GM21515 (cell line): ENCODE measurements around the gene PCP4.
"Not testable (repeated sequence)": the region's sequence is repeated elsewhere in the genome, so short reads cannot be mapped to it uniquely, and the experiment has no call there.

Experiments
- ATAC-seq: cut with Tn5 transposase; IDR thresholded peaks from one replicate; pipeline ENCODE4 v1.9.1; 2021; ENCODE audit not compliant: unreplicated experiment

Gene PCP4

DNA sequence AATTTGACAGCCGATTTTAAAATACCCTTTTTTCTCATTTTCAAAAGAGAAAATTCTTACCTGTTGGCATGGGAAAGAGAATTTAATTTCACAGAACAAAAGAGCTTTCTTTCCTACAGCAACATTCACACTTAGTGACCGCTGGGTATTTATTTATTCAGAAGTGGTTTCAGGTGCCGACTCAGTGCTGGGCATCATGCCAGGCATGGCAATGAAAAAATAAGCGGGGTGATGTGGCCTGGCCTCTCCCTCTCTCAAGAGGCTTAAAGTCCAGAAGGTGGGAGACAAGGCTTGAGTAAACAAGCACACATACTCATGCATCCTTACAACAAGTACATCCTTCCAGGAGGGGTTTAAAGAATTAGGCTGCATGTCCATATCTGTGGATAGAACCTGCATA, 4.1 kb upstream of the PCP4 start:
- no peak for ATAC-seq

DNA sequence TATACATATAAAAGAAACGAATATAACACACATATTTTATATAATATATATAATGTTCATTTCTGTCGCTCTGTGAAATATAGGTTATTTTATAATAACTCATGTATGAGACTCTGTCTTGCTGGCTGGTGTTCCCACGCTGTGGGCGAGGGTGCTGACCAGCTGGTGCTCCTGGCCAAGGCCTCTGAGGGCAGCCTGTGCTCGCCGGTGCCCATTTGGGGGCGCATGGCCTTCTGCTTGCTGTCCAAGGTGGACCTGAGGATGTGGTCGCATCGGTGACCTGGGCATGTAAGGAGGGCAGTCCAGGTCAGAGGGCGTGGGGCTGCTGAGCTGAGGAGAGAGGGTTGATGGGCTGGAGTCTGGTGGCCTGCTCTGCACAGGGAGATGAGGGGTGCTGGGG, 1.1 kb upstream of the PCP4 start:
- no peak for ATAC-seq

DNA sequence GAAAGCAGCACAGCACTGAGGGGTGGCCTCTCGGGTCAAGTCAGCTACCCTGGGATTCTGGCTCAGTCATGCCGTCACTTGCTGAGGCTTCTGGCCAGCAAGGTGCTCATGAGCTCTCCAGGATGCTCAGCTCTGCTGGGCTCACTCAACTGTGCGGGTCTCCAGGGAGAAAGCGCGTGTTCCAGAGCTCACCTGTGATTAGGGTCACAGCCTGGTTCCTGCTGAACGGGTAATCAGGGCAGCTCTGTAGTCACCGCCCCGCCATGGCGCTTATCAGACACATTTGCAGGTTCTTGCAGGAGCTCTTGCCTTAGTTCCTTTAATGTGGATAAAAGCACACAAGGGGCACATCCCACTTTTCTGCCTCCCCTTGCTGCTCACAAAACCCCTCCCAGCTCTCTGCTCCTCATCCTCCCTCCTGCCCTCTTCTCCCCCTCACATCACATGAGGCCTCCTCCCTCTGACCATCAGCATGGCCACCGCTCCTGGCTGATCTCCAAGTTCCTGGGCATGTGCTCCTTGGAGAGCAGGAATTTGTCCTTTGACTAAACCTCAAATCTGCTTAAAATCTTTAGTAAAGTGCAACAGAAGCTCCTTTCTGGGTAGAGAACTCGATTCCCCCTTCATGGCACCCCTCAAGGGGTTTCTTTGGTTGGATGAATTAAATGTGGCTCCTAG, 2.0 kb downstream of the PCP4 start:
- ATAC-seq = no peak

DNA sequence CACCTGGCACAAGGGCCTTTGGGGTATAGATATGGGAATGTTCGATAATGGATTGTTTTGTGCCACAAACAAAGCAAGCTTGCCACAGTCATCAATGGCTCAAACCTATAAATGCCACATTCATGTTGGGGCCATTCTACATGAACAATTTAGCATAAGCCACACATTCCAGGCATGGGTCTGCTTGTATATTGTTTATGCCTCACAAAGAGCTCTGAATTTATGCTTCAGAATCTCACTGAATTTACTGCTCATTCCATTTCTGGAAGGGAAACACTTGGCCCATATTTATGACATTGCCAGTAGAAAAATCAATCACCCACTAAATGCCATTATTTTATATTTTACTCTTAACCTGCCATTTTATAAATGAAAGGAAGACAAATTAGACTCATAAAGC, 6.4 kb downstream of the PCP4 start:
- no peak for ATAC-seq

DNA sequence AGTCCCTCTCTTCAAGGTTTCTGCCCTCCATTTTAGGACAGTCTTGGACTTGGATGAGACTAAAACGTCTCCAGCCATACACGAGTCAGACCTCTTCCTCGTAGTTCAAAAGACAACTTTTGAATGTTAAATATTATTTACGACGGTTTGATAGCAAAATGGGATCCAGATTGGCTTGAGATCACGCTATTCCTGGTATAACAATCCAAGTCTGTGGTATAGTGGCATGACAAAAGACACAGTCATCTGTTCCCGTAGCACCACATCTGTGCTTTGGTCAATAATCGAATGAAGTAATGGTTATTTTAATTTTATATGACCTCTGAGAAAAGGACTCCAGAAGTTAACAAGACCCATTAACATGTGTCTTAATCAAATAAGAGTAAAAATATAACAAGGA, 7.0 kb downstream of the PCP4 start:
- ATAC-seq = no peak

DNA sequence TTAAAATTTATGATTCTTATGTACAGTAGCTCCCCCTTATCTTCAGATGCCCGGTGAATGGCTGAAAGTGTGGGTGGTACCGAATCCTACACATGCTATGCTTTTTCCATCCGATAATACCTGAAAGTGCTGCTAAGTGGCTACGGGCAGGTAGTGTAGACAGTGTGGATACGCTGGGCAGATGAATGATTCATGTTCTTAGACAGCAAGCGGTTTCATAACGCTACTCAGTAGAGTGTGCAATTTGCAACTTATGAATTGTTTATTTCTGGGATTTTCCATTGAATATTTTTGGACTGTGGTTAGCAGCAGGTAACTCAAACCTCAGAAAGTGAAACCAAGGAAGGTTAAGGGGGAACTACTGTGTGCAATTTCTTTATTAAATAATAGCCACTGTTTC, 7.5 kb downstream of the PCP4 start:
- no peak for ATAC-seq

DNA sequence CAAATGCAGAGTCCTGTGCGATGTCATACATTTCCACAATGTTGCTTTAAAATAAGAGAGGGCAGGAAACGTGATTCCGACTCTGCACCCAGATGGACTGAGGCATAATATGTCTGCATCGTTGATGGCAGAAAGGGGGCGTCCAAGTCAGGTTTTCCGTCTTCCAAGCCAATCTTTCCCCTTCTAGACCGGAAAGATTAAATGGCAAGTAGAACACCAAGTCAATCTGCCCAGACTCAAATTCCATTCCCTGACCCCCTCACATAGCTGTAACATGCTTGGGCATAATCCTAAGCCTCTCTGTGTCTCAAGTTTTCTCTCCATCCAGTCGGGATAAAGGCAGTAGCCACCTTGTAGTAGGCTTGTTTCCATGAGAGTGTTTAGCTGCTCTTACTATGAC, 14.4 kb downstream of the PCP4 start:
- no peak for ATAC-seq

DNA sequence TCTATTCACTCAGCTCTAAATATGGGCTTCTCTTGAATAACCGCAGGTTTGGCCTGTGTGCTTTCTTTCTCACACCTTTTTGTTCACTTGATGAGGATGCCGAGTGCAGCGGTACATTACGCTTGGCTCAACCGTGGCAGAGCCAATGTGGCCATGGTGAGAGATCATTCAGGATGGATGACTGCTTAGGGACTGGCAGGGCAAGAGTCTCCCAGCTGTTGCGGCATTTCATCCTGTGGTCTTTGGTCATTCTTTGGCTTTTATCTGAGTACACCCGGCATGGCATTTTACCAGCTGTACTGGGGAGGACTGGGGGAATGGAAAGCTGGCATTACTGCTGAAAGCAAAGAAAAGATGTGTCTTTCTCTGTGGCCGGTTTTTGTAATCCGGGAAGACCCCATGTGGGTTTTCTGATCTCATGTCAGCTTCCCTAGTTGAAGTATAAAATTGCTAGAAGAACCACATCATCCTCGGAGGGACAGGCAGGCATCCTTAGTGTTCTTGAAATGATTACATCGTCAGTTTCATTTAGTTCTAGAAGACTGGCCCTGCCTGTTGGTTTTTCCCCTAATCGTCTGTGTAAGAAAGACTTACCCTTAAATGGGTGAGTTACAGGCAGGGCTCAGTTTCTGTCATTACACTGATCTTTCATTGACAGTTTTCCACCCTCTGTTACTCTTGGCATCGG, 15.1 kb downstream of the PCP4 start:
- no peak for ATAC-seq

DNA sequence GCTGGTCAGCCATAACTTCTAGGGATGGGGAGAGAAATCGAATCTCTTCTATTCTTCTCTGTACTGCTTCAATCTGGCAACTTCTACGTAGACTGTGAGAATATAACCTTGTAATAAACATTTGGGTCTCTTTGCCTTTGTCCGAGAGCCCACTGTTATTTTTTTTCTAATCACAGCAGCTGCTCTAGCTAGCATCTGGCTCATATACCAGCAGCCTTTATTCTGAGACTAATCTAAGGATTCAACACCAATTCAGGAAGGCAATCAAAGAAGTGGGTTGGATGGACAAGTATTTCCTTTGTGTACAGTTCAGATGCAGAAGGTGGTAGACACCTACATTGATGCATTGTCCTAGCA, 15.6 kb downstream of the PCP4 start:
- no peak for ATAC-seq

DNA sequence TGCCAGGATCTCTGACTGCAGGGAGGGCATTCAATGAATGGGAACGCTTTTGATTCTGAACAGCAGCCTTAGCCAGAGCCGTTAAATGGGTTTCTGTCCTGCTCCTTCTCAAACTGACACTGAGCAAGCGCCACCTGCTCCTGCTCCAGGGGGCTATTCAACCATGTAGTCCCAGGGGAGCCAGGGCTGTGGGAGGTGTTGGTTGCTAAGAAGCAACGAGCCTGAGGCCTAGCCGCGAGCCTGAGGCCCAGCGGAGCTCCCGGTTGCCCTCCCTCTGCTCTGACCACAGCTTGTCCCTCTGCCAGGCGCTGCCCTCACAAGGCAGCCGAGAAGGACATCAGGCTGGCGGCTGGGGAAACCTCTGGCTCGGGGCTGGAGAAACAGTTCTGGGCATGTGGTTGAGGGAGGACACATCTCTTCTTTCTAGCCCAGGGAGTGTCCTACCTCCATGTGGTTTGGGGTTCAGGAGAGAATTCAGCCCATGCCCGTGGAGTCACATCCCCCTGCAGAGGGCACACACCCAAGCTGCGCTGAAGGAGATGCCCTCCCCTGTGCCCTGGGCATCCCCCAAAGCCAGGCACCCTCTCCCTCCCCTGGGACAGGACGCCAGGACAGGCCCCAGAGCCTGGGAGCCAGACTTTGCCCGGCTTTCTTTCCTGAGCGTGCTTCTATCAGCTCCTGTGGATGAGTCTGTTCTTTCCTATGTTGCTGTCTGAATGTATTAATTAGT, 18.0 kb downstream of the PCP4 start:
- ATAC-seq = no peak

DNA sequence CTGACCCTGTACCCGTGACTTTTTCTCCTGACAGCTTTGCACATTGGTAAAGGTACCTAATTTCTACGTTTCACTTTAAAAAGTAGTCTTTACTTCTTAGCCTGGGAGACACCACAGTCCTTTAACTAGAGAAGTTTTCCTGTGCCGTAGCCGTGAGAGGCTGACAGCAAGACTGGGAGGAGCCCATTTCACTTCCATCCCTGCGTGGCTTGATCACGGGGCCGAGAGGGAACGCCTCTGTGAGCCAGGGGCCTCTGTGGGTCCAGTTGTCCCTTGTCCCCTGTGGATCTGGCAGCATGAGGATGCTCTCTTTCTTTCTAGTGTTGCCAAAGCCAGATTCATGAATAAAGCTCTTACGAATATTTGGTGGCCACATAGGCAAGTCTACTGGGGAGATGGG, 21.6 kb downstream of the PCP4 start:
- ATAC-seq = no peak

DNA sequence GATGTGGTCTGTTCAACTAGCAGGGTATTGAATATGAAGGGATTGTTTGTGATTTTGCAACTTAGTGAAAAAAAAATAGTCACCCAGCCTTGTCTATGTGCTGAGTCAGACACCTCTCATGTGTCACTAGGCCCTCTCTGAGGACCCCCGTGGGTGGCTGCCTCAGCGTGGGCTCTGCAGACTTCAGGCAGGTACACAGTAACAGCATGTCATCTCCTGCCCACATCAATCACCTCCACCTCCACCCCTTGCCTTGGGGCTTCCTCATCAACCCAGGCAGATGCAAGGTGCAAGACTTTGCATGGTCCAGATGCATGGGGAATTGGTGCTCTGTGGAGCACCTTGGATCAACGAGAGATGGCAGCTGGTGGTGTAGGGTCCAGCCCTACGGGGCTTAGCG, 23.9 kb downstream of the PCP4 start:
- ATAC-seq = no peak

DNA sequence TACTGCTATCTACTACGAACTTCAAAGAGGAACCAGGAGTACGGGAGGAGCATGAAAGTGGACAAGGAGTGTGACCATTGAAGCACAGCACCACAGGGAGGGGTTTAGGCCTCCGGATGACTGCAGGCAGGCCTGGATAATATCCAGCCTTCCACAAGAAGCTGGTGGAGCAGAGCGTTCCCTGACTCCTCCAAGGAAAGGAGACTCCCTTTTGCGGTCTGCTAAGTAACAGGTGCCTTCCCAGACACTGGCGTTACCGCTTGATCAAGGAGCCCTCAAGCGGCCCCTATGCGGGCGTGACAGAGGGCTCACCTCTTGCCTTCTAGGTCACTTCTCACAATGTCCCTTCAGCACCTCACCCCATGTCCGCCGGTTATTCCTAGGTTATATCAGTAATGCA, 24.6 kb downstream of the PCP4 start:
- ATAC-seq = not testable (repeated sequence)

DNA sequence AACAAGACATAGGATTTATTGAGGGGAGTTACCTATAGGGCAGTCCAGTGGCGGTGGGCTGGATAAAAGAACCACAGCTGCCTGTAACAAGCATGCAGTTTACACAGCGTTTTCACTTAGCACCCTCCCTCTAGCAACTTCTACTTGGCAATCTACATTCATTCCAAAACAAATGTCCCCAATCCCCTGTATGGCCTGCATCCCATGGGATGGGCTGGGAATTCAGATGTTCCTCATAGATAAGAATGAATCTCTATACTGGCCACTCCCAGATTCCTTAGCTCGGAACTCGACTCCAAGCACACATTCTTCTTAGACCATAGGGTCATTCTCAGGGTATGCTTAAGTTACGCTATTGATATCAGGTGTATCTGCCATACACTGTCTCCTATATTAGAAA, 33.3 kb downstream of the PCP4 start:
- no peak for ATAC-seq

DNA sequence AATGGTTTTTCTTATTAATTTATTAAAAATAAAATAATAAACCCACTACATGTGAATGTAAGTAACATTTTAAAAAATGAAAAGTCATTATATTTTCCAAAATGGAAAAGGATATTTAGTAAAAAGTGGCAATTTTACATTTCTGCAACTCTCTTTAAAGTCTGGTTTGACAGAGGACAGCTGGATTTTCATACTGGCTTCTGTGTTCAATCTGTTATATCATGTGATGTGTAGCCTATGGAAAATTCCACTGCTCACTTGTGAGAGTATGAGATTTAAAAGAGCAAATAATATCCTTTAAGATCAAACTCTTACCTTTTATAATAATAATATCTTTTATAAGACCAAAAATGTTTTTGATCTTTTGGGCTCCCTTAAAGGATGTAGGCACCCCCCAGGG, 33.7 kb downstream of the PCP4 start:
- no peak for ATAC-seq

DNA sequence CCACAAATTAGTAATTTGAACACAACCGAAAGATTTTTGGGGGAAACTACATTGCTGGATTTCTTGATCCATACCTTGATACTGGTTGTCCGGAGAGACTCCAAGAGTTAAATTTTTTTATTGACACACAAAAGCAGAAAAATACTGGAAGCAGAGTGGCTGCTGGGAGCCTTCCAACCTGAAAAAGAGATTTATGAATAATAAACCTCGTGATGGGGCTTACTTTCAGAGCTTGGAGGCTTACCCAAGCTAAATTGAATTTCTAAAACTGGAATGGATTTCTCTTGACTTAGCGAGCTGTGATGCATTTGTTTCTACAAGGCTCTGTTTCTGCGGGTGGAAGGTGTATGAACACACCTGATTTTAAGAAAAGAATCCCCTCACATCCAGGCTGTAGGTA, 35.7 kb downstream of the PCP4 start:
- no peak for ATAC-seq

DNA sequence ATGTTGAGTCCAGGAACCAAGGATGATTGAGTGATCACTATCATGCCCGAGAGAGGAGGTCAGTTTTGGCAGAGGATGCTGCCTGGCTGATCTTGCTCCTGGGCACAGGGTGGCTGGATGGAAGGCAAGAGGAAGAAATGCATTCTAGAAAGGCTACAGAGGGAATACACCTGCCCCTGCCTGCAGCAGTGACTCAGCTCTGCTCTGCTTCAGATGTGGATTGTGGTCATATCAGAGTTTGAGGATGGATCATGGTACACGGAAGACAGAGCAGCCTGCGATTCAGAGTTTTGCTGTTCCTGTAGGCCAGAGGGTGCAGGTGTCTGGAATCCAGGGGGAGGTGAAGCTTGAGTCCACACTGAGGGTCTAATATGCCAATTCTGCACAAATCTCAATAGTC, 37.2 kb downstream of the PCP4 start:
- no peak for ATAC-seq

DNA sequence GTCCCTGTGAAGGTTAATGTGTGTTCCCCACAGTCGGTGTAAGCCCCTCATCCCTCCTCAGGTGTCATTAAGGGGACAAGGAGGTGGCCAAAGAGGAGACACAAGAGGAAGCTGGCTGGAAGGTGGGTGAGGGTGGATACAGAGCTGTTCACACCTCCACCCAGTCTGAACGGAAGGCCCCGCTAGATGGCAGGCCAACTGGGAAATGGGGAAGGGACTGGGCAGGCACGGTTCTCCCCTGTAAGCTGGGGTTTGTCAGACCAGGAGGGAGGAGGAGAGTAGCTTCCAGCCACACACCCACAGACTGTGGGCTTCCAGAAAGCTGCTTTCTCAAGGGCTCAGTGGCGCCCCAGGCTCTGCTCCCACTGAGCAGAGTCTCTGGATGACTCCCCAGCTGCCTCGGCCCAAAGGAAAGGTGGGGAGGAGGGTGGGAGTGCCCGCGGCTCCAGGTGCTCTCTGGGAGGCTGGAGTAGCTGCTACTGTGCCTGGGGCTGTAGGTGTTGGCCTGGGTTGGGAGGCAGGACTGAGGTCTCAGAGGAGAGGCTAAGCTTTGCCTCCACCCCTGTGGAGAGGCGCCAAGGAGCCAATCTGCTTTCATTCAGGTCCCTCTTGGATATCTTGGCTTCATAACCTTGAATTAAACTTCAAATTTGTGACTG, 41.2 kb downstream of the PCP4 start:
- no peak for ATAC-seq

DNA sequence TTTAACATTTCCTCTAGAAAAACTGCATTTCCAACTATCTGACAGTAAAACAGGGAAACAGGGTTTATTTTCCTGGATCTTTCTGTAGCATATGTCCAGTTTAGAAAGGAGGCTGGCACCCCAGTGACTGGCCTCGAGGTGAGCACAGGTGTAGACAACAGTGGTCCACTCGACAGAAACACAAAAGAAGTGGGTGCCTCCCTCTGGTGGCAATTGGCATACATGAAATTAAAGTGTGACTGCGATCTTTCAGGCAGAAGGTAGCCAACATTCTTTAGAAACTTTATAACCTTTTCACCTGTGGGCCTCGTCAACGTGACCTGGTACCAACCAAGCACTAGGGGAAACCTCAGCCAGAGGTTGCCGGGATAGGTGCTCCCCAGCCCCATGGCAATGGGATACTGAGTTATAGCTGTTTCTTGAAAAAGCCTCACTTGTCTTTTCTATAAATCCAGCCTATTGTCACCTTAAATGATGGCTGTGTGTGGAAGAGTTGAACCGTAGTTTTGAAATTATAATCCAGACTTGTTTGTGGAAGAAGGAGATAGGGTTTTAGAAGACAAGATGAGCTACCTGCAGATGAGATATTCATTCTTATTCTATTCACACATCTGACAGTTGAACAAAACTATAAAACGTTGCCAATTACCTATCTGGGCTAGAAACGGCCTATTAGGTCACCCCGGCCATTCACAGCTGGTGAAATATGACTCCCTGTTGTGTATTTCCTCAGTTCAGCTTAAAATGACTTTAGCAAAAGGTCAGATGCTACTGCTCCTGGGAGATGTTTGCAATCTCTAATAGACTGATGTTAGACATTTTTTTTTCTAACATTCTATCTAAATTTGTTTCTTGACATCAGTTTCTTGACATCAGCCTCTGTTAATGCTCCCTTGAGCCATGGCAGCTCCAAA, 44.3 kb downstream of the PCP4 start:
- ATAC-seq = no peak

DNA sequence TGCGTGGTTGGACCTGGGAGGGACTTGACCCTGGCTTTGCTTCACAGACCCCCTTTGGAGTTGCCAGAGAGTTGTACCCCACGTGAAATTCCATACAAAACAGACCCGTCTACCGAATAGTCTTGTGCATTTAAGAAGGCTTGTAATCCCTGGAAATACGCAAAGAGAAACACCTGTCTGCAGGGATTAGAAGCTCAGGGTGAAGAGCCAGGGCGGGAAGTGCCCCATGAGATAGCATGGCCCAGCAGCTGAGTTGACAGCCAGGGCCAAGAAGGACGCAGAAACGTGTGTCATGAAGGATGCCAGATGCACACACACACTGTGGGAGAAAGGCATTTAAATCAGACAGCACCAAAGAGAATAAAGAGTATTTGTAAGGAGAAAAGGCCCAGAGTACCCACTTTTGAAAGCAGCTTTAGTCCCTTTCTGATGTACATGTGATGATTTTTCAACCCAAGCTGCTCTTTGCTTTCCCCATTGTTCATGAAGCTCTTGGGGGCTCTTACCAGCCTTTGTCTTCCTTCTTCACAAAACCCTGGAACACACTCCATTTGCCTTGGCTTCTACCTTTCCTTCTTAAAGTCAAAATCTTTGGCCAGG, 46.6 kb downstream of the PCP4 start:
- ATAC-seq = no peak

DNA sequence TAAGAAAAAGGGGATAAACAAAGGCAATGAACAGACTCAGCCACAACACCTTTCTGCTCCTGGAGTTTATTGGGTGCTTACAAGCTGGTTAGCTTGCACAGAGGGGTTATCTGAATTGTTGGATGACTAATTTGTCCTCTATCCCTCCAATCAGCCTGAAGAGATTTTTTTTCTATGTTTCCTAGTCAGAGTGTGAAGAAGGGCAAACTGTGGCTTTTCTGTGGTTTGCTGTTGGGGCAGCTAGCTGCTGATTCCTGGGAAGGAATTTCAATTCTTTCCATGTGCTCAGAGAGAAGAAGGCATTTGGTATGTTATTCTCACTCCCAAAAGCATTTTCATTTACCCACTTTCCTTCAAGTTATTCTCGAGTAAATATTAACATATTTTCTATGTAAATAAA, 48.6 kb downstream of the PCP4 start:
- no peak for ATAC-seq
